H9 (cell line): ENCODE results near the gene NINJ1. TPM values are rescaled to one million over a fixed set of nuclear protein-coding genes. Genes with fewer than 3 reads are reported as not detected.

ENCODE experiments used
- DNase-seq: peaks from one replicate; pipeline ENCODE4 v3.0.0-alpha.2; 2017
- H2AFZ ChIP-seq: one replicate; pipeline ENCODE4 v1.6.1; 2013; ENCODE audit warnings: mild to moderate bottlenecking, low read length, control low read depth, moderate library complexity
- H2AK5ac ChIP-seq: 2 replicates; pipeline ENCODE4 v1.6.1; 2013; ENCODE audit warnings: low read length, control low read depth, mixed read lengths; ENCODE audit not compliant: insufficient read length
- H2BK120ac ChIP-seq: one replicate; pipeline ENCODE4 v1.6.1; 2013; ENCODE audit warnings: low read depth, mild to moderate bottlenecking, low read length, control low read depth, inconsistent platforms; ENCODE audit not compliant: poor library complexity, severe bottlenecking
- H2BK12ac ChIP-seq: 2 replicates; pipeline ENCODE4 v1.6.1; 2013; ENCODE audit warnings: low read length, control low read depth, mixed read lengths, low read depth; ENCODE audit not compliant: insufficient read length
- H2BK15ac ChIP-seq: 2 replicates; pipeline ENCODE4 v1.6.1; 2013; ENCODE audit warnings: low read depth, low read length, control low read depth
- H2BK20ac ChIP-seq: one replicate; pipeline ENCODE4 v1.6.1; 2013; ENCODE audit warnings: low read depth, mild to moderate bottlenecking, low read length, control low read depth, inconsistent platforms; ENCODE audit not compliant: poor library complexity, severe bottlenecking
- H2BK5ac ChIP-seq: 2 replicates; pipeline ENCODE4 v1.6.1; 2013; ENCODE audit warnings: low read length, control low read depth, mixed read lengths; ENCODE audit not compliant: insufficient read length
- H3K14ac ChIP-seq: 2 replicates; pipeline ENCODE4 v1.6.1; 2013; ENCODE audit warnings: low read length, control low read depth; ENCODE audit not compliant: insufficient read depth
- H3K18ac ChIP-seq: 2 replicates; pipeline ENCODE4 v1.6.1; 2013; ENCODE audit warnings: low read depth, mild to moderate bottlenecking, mixed read lengths, low read length, control low read depth; ENCODE audit not compliant: insufficient read length
- H3K23ac ChIP-seq: 2 replicates; pipeline ENCODE4 v1.6.1; 2013; ENCODE audit warnings: low read length, control low read depth, mixed read lengths, low read depth; ENCODE audit not compliant: insufficient read length
- H3K23me2 ChIP-seq: 2 replicates; pipeline ENCODE4 v1.6.1; 2013; ENCODE audit warnings: low read depth, mild to moderate bottlenecking, mixed read lengths, low read length, control low read depth; ENCODE audit not compliant: insufficient read length, poor library complexity, severe bottlenecking
- H3K27ac ChIP-seq: 2 replicates; pipeline ENCODE4 v1.5.1; 2013; ENCODE audit warnings: low read length, control low read depth, mixed read lengths, low read depth; ENCODE audit not compliant: insufficient read length
- H3K27me3 ChIP-seq: 2 replicates; pipeline ENCODE4 v1.6.1; 2013; ENCODE audit warnings: low read length, control low read depth, inconsistent platforms; ENCODE audit not compliant: insufficient read depth
- H3K4ac ChIP-seq: 2 replicates; pipeline ENCODE4 v1.6.1; 2013; ENCODE audit warnings: low read depth, mild to moderate bottlenecking, control low read depth, inconsistent platforms, low read length, moderate library complexity
- H3K4me1 ChIP-seq: 2 replicates; pipeline ENCODE4 v1.6.1; 2013; ENCODE audit warnings: low read length, control low read depth, inconsistent platforms; ENCODE audit not compliant: insufficient read depth
- H3K4me2 ChIP-seq: 2 replicates; pipeline ENCODE4 v1.6.1; 2013; ENCODE audit warnings: low read length, control low read depth, mixed read lengths; ENCODE audit not compliant: insufficient read length, insufficient read depth
- H3K56ac ChIP-seq: 2 replicates; pipeline ENCODE4 v1.6.1; 2013; ENCODE audit warnings: low read depth, mild to moderate bottlenecking, mixed read lengths, low read length, control low read depth; ENCODE audit not compliant: insufficient read length
- H3K79me1 ChIP-seq: 2 replicates; pipeline ENCODE4 v1.6.1; 2013; ENCODE audit warnings: low read depth, mild to moderate bottlenecking, moderate library complexity, low read length, control low read depth, inconsistent platforms; ENCODE audit not compliant: insufficient read depth, poor library complexity, severe bottlenecking
- H3K79me2 ChIP-seq: 2 replicates; pipeline ENCODE4 v1.6.1; 2013; ENCODE audit warnings: low read length, control low read depth, inconsistent platforms; ENCODE audit not compliant: insufficient read depth
- H3K9ac ChIP-seq: 2 replicates; pipeline ENCODE4 v1.6.1; 2013; ENCODE audit warnings: low read length, control low read depth, mixed read lengths; ENCODE audit not compliant: insufficient read length; ENCODE audit errors: extremely low read depth
- H3K9me3 ChIP-seq: one replicate; pipeline ENCODE4 v1.6.1; 2013; ENCODE audit warnings: low read depth, low read length, inconsistent platforms; ENCODE audit not compliant: control insufficient read depth
- H3T11ph ChIP-seq: one replicate; pipeline ENCODE4 v1.6.1; 2013; ENCODE audit warnings: mild to moderate bottlenecking, low read length, control low read depth, inconsistent platforms
- H4K20me1 ChIP-seq: one replicate; pipeline ENCODE4 v1.6.1; 2013; ENCODE audit not compliant: control insufficient read depth, insufficient read length, insufficient read depth
- H4K5ac ChIP-seq: 2 replicates; pipeline ENCODE4 v1.6.1; 2013; ENCODE audit warnings: low read depth, mild to moderate bottlenecking, mixed read lengths, low read length, control low read depth; ENCODE audit not compliant: insufficient read length
- H4K8ac ChIP-seq: replicated peaks from 2 replicates; pipeline ENCODE4 v1.6.1; 2013; ENCODE audit warnings: low read length, control low read depth, mixed read lengths, low read depth; ENCODE audit not compliant: insufficient read length
- H4K91ac ChIP-seq: 2 replicates; pipeline ENCODE4 v1.6.1; 2013; ENCODE audit warnings: low read depth, mild to moderate bottlenecking, moderate library complexity, mixed read lengths, low read length, control low read depth; ENCODE audit not compliant: insufficient read length
- H3K27ac Mint-ChIP-seq, 3 experiments: 2 replicates in 2 of 3; 3 replicates in 1 of 3; pipeline ENCODE4 v1.8.0; 2020 to 2021; ENCODE audit warnings: mixed read lengths in 3 of 3, mild to moderate bottlenecking in 1 of 3, moderate library complexity in 1 of 3
- H3K27me3 Mint-ChIP-seq: 2 replicates; pipeline ENCODE4 v1.8.0; 2021; ENCODE audit warnings: low read depth, mild to moderate bottlenecking, moderate library complexity, mixed read lengths
- H3K36me3 Mint-ChIP-seq, 3 experiments: 2 replicates in 2 of 3; 3 replicates in 1 of 3; pipeline ENCODE4 v1.8.0; 2020 to 2021; ENCODE audit warnings: low read depth in 3 of 3, mixed read lengths in 3 of 3; ENCODE audit not compliant: insufficient read depth in 1 of 3
- H3K4me1 Mint-ChIP-seq, 2 experiments: 2 replicates each; pipeline ENCODE4 v1.8.0; 2020; ENCODE audit warnings: mixed read lengths in 2 of 2
- H3K4me3 Mint-ChIP-seq, 2 experiments: 2 replicates in 1 of 2; 3 replicates in 1 of 2; pipeline ENCODE4 v1.8.0; 2020 to 2021; ENCODE audit warnings: mild to moderate bottlenecking in 2 of 2, mixed read lengths in 2 of 2, moderate library complexity in 1 of 2
- H3K9me3 Mint-ChIP-seq, 2 experiments: 2 replicates in 1 of 2; 3 replicates in 1 of 2; pipeline ENCODE4 v1.8.0; 2020; ENCODE audit warnings: mild to moderate bottlenecking in 2 of 2, mixed read lengths in 2 of 2, moderate library complexity in 1 of 2
- CTCF ChIP-seq: fragments of 200-600 bp; sonication (generic); conservative IDR thresholded peaks from 3 replicates; pipeline ENCODE4 v1.8.0; 2021; ENCODE audit warnings: antibody characterized with exemption, mild to moderate bottlenecking
- WGBS: extraction: QIAGEN DNeasy Blood & Tissue Kit; methylation state at CpG from one replicate; pipeline ENCODE4 v1.1.7; 2013; ENCODE audit warnings: missing lambda C conversion rate, low lambda C conversion rate, mixed read lengths; ENCODE audit not compliant: insufficient read length; ENCODE audit errors: extremely low coverage; 5-methylcytosine and 5-hydroxymethylcytosine counted together
- total RNA-seq: library from RNA; stranded (reverse); gene quantifications from 2 replicates; pipeline ENCODE4 v1.2.1, GENCODE V29; 2021

NINJ1 gene
- total RNA-seq, 1 experiment from 2014 or later, result 28.9 TPM

GRCh38 chr9:93154293-93154903 is 20.3 kb upstream of the NINJ1 start:
- H4K8ac ChIP-seq, result no peak overlapping the region
- peak; percentile 87 for DNase-seq
- Mint-ChIP-seq H3K27ac (0 out of 7 replicates have a peak overlapping the region, but pooled peaks of 1 of the 3 experiments have one; percentile 16), H3K27me3 (peaks cover 2% of the 10 kb centered on the region; the same call in 1 of the 2 replicates), H3K4me3 (no peak overlapping the region; a peak in 1 of 5 replicates), H3K4me1 (peaks cover under 1 to 3% of the 10 kb centered on the region in 2 experiments; a peak in 2 of 4 replicates), H3K36me3 (no peaks in the 10 kb centered on the region), H3K9me3 (no peaks in the 10 kb centered on the region)
- no peak overlapping the region for H3T11ph ChIP-seq
- no CpG with 5 or more reads among the region's 14 CpGs for WGBS
- H3K56ac ChIP-seq, result no peak overlapping the region
- H2BK15ac ChIP-seq, result no peak overlapping the region
- no peak overlapping the region for H3K9ac ChIP-seq
- no peak overlapping the region for H3K18ac ChIP-seq
- H3K23me2 ChIP-seq, result no peaks in the 10 kb centered on the region
- H3K4me1 ChIP-seq, result no peaks in the 10 kb centered on the region
- H2BK5ac ChIP-seq, result no peak overlapping the region
- no peaks in the 10 kb centered on the region for H3K9me3 ChIP-seq
- H2AFZ ChIP-seq, result no peak overlapping the region
- H3K4me2 ChIP-seq, result no peak overlapping the region
- H2BK120ac ChIP-seq, result no peak overlapping the region
- H3K27me3 ChIP-seq, result no peaks in the 10 kb centered on the region
- no peak overlapping the region for H4K5ac ChIP-seq
- H3K79me2 ChIP-seq, result no peaks in the 10 kb centered on the region
- no peak overlapping the region; the same call in 1 of the 2 replicates for H3K14ac ChIP-seq
- no peak overlapping the region for H2BK20ac ChIP-seq
- H2AK5ac ChIP-seq, result no peak overlapping the region
- no peaks in the 10 kb centered on the region for H4K20me1 ChIP-seq
- no peak overlapping the region for H2BK12ac ChIP-seq
- no peak overlapping the region for H3K27ac ChIP-seq
- peak; percentile 91 for TF ChIP-seq CTCF
- no peak overlapping the region for H3K4ac ChIP-seq
- H4K91ac ChIP-seq, result no peak overlapping the region
- no peak overlapping the region for H3K23ac ChIP-seq
- H3K79me1 ChIP-seq, result no peaks in the 10 kb centered on the region
